GM19025 (cell line): ENCODE data around the gene TBC1D9B.

Source experiments
- ATAC-seq: cut with Tn5 transposase; IDR thresholded peaks from one replicate; pipeline ENCODE4 v1.9.1; 2021; ENCODE audit warnings: mild to moderate bottlenecking, low read depth, moderate library complexity; ENCODE audit not compliant: unreplicated experiment

The TBC1D9B gene

GRCh38 chr5:179907556-179908324 is at the start of gene TBC1D9B:
TSS of gene TBC1D9B (minus strand) at chr5:179907897. CDS start at chr5:179907821, 76 bp downstream.
- peak; percentile 86 for ATAC-seq

DNA sequence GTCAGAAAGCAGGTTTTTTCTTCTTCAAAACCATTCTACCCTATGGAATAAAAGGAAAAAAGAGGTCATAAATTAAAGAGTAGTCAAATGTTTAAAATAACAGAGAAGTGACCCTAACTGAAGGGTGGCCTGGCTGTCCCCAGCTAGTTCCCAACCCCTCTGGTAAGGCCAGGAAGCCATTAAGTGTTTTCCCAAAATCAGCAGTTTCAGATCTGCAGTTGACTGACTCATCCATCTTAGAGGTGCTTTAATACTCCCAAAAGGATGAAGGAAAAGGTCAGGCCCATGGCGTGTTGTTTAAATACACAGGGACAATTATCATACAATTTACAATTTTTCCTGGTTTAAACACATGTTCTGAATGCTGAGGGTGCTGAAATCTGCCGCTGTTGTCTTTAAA is 47.9 kb upstream of the TBC1D9B start:
- no peak for ATAC-seq

- no peak for ATAC-seq
These were observed 47.4 kb upstream of the TBC1D9B start for GRCh38 chr5:179955062-179955461.

GRCh38 chr5:179954434-179954833 is 46.7 kb upstream of the TBC1D9B start:
- no peak for ATAC-seq

- ATAC-seq: no peak
These were observed 46.3 kb upstream of the TBC1D9B start for GRCh38 chr5:179953987-179954386.

- no peak for ATAC-seq
These were observed 29.4 kb upstream of the TBC1D9B start for GRCh38 chr5:179936976-179937681.

- no peak for ATAC-seq
These were observed 23.2 kb upstream of the TBC1D9B start for GRCh38 chr5:179930788-179931473.

- no peak for ATAC-seq
These were observed 20.1 kb upstream of the TBC1D9B start for GRCh38 chr5:179927824-179928223.

GRCh38 chr5:179926657-179927056 is 19.0 kb upstream of the TBC1D9B start:
- ATAC-seq: no peak

- no peak for ATAC-seq
These were observed 15.7 kb upstream of the TBC1D9B start for GRCh38 chr5:179923436-179923835.

DNA sequence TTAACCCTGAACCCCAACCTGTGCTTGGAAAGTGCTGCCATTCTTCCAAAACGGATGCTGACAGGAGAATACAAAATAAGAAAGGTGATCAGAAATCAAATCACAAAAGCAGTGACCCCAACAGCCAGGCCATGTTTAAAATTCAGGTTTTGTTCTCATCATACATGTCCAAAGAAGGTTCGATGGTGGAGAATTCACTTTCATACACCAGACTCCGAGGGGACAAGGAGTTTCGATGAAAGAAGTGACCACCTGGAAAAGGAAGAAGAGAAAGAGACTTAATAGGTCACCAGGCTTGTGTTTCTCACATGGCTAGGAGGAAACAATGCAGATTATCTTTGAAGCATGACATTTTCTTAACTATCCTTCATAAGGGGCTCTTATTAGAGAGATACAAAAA is 12.5 kb upstream of the TBC1D9B start:
- ATAC-seq: no peak

DNA sequence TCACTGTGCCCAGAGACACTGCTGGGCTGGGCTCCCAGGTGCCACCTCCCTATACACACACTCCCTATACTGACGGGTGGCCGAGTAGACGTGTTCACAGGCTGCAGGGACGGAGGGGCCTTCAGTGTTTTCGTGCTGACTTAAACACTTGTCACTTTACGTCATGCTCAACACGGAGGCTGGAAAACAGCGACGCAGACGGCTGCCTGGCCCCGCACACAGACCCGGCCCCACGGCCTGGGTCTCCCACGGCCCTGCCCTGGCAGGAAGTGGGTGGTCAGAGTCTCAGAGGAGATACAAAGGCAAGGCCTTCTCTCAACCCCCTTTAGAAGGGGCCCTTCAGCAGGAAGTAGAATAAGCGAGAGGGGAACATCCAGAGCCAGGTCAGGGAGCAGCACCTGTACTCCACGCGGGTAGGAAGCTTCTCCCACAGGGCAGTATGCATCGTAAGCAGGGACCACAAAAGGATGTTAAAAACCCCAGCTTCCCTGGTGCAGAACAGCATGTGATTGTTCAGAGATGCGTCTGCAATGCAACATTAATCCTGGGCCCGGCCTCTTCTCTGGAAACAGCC is 11.9 kb upstream of the TBC1D9B start:
- no peak for ATAC-seq

DNA sequence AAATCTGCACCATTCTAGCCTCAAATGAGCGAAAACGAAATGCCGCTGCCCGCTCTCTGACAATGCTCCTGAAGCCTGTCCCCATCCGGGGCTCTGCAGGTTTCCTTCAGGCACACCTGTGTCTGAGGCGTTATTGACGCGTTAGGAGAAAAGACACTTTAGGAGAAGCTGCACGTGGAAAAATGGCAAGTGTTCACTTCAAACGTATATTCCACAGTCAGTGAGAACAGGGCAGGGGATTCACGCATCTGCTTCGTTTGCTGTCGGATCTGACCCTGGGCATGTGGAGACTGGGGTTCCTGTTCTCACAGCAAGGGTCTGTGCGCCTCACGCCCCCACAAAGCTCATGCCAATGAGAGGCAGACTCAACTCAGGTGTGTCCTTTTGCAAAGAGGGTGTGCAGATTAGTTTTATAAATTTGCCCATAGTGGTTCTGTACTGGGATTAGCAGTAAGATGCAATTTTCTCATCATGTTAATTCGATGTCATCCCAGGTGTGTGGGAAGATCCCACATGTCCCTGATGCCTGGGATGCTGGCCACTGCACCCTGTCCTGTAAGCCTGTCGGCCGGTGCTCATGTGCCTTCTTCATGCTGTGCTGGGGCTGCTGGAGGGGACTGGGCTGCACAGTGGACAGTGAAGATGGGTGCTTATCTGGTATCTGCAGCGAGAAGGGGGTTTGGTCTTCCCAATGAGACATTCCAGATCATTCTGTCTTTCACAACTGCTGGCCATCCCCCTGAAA is 11.2 kb upstream of the TBC1D9B start:
- no peak for ATAC-seq

DNA sequence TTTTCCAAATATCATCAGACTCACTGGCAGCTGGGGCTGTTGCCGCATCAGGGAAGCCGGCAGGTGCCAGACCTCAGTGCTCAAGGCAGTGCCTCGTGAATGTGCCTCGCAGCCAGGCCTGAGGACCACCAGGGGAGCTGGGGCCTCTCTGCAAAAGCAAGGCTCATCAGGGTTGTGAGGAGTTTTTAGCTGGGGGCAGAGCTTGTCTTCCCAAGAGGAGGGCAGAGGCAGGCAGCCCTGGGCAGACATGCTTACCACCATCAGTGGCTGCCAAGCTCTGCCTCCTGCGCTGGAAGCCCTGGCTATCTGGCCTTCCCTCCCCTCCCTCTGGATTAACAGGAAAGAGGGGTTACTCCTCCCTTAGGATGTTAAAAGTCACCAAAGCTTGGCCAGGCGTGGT is 8.8 kb upstream of the TBC1D9B start:
- ATAC-seq: no peak

- ATAC-seq: no peak
These were observed 7.8 kb upstream of the TBC1D9B start for GRCh38 chr5:179915406-179915935.

DNA sequence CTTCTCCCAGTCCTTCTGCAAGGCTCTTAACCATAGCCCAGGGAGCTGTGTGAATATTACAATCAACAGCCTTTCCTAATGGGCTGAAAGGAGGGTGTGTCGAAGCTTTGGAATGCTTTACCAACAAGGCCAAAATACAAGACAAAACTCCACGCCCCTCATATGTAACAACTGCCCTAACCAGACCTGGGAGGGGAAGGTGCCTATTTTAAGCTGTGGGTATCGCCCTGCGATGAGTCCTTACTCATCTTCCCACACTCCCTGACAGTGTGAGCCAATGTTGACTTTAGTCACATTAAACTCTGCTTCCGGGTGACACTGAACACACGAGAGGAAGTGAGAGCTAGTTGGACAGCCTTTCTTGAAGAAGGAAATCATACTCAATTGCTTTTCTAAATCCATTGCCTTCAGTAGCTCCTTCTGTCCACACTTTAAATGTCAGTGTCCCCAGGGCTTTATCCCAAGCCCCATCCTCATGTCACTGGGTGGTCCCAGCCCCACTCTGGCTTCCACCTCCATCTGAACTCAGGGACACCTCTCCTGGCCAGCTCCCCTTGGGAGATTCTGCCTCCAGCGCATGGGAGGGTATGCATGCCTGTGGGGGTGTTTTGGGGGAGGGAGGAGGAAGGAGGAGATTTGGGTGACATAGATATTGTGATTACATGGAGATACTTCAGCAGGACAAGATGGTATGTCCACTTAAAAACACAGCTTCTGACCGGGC is 6.5 kb upstream of the TBC1D9B start:
- no peak for ATAC-seq

GRCh38 chr5:179913461-179913860 is 5.8 kb upstream of the TBC1D9B start:
- ATAC-seq: no peak

GRCh38 chr5:179912951-179913350 is 5.3 kb upstream of the TBC1D9B start:
- no peak for ATAC-seq

DNA sequence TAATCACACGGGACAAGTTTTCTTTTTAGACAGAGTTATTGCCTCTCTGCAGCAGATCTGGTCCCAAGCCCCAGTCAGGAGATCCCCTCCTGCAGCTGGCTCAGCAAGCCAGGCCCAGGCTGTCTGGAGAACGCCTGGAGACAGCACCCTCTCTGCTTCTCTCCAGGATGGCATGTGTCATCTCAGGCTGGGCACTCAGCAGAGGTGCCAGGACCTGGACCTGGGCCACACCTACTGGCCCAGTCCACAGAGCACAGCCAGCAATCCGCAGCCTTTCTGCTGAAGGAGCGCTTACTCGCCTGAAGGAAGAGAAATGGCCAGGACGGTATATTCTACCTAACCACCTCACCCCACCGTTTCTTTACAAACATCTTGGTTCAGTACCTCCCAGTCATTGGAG is 4.7 kb upstream of the TBC1D9B start:
- ATAC-seq: no peak
